ENCODE results near the gene TMEM181.

GRCh38 chr6:158552796-158553138, 7.1 kb upstream of the TMEM181 start:
- TF ChIP-seq CTCF (conservative IDR thresholded peaks at IDR 0.05 in 1 of 2, IDR thresholded peaks at IDR 0.05 in 1 of 2; ENCODE audit: low read depth in 1 of 2, low read length in 2 of 2) (no peak), EZH2 (IDR thresholded peaks at IDR 0.05; ENCODE audit: low read length, missing control alignments) (no peak)

Measured in fibroblast of lung (primary cell).